Activated naive CD4-positive, alpha-beta T cell (primary cell): ENCODE results near the gene FBF1.

Experiments
- DNase-seq, 4 experiments: peaks; one replicate each; lab custom pipeline; 2025; lab: John Stamatoyannopoulos, UW

Gene FBF1

DNA sequence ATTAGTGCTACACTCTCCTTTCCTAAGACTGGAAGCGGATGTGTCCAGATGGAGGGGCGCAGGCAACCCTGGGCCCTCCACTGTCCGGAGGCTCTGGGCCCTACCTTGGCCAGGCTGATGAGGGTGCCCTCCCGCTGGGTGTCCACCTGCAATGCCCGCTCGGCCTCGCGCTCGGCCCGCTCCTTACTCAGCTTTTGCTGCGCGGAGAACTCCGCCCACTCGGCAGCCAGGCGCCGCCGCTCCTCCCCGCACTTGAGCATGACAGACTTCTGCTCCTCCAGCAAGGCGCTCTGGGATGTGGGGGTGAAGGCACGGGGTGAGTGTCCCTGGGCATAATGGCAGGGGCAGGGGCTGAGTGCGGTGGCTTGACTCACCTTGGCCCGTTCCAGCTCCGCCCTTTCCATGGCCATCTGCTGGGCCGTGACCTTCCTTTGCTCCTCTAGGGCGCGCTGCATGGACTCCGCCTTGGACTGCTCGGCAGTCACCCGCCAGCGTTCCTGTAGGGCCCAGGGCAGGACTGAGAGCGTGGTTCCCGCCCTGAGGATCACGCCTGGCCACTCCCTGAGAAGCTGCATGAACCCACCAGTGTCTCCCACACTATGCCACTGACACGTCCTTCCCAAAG lies 26.1 kb downstream of the FBF1 start:
- DNase-seq = no peak

GRCh38 chr17:75913537-75914210 lies 27.2 kb downstream of the FBF1 start:
- DNase-seq = no peak

- no peak for DNase-seq
Measured at GRCh38 chr17:75910699-75911098, 30.1 kb downstream of the FBF1 start.

GRCh38 chr17:75909812-75910274 lies 31.0 kb downstream of the FBF1 start:
- no peak for DNase-seq

- DNase-seq = no peak
Measured at GRCh38 chr17:75909051-75909811, 31.6 kb downstream of the FBF1 start.

DNA sequence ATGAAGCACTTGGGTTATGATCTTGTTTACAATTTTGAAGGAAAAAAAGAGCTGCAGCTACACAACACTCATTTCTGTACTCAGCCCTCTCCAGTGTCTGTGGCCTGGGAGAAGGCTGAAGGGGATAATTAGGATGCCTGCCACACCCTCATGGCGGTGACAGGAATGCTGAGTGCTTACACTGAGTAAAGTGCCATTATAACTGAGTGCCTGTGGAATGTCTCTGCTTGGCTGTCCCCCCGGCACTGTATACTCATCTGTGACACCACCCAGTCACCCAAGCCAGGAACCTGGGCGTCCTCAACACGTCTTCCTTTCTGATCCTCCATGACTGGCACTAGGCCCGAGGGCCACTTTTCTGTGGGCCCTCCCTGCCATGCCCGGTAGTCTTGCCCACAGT lies 32.6 kb downstream of the FBF1 start:
- no peak for DNase-seq

GRCh38 chr17:75906143-75906884 lies 34.5 kb downstream of the FBF1 start:
- no peak for DNase-seq

DNA sequence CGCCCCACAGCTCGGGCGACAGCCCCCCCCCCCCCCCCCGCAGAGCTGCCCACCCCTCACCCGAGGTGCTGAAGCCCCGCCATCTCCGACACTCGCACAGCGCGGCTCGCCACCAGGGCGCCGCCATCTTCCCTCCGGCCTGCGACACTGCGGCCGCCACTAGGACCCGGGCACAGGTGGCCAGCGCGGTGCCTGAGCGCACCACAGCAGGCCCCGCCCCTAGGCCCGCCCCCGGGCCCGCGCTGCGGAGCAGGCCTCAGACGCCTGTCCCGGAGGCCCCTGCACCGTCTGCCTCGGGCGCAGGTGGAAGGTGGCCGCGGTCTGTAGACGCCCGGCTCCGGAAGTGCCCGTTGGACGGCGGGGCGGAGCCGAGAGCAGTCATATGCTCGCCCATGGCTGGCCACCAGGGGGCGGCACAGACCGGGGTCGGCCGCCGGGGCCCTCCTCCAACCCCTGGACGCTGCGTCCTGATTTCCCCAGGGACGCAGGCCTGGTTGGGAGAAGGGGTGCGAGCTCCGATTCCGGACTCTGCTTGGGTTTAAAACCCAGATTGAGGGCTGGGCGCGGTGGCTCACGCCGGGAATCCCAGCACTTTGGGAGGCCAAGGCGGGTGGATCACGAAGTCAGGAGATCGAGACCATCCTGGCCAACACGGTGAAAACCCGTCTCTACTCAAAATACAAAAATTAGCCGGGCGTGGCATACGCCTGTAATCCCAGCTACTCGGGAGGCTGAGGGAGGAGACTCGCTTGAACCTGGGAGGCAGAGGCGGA lies 35.9 kb downstream of the FBF1 start, which contains the start of gene MRPL38:
MRPL38 (minus strand) TSS at position 136 of the 773 bp plus-strand sequence; CDS start at position 127, 9 bp downstream.
- peak; percentile 87 to 92 (median 90) for DNase-seq

DNA sequence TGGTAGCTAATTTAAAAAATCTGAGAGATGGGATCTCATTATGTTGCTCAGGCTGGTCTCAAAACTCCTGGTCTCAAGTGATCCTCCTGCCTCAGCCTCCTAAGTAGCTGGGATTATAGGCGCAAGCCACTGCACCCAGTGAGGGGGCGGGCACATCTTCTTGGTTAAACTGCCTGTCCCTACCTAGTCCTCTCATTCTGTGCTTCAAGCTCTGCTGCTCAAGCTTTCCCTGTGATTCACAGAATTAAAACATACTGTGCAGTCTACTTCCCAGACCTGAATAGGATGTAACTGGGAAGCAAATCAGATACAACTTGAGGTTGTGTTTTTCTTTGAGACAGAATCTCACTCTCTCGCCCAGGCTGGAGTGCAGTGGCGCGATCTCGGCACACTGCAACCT lies 38.4 kb downstream of the FBF1 start:
- no peak for DNase-seq

DNA sequence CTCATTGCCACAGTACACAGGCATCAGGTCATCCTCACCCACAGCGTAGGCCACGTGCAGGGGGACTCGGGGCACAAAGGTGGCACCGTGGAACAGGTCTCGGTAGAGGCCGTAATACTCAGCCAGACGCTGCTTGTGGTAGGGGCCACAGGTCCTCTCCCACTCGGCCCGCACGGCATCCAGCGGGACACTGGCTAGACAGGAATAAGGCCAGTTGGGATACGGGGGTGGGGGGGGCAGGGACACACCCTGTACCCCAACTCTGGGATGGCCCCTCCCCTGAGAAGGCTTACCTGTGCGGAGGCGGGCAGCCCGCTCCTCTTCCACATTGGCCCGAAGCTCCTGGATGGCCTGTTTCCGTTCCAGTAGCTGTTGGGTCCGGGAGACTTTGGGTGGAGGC lies 39.1 kb downstream of the FBF1 start:
- DNase-seq = no peak

DNA sequence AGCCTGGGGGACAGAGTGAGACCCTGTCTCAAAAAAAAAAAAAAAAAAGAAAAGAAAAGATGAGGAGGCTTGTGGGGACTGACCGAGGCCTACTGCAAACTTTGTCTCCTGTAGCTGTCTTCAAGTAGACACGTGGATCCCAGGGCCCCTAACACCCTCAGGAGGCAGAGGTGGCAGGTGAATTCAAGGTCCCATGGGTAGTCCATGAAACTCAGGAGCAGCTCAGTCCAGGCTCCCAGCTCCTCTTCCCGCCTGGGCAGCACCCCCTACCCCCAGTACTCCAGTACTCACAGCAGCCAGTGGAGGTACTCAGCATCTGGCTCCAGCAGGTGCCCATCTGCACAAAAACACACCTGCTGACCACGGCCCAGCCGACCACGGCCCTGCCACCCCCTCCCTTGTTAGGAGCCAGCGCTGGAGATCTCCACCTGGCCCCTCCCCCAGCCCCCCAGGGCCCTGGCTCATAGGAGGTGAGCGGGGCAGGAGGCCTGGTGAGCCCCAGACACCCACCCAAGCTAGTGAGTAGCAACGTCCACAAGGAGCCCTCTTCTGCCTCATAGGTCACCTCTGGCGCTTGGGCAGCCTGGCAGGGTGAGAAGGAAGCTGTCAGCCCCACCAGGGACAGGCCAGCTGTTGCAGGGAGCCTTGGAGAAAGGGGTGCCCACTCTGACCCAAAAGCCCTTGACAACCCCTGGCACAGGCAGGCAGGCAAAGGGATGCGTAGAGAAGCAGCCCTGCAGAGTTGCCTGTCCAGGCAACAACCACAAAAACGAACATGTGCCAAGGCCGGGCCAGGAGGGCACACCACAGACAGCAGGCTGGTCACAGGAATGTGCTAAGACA lies 39.9 kb downstream of the FBF1 start:
- DNase-seq = no peak

GRCh38 chr17:75899767-75900468 lies 40.9 kb downstream of the FBF1 start:
- no peak for DNase-seq

DNA sequence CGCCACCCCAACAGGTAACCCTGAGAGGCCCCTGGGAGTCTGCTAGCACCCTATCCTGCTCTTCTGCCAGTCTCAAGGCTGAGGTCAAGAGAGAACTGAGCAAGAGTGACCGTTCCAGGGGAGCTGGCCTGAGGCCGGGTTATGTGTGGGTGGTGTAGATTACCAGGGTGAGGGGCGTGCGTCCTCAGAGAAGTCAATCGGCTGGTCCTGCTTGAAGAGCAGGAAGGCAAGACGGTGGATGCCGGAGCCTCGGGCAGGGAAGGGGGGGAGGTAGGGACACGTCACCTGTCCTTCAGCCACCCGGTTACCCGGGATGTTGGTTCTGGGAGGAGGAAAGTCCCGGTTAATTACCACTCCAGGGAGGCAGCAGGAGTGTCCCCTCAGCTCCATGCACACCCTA lies 41.5 kb downstream of the FBF1 start:
- no peak for DNase-seq

GRCh38 chr17:75898791-75899190 lies 42.1 kb downstream of the FBF1 start:
- no peak for DNase-seq

DNA sequence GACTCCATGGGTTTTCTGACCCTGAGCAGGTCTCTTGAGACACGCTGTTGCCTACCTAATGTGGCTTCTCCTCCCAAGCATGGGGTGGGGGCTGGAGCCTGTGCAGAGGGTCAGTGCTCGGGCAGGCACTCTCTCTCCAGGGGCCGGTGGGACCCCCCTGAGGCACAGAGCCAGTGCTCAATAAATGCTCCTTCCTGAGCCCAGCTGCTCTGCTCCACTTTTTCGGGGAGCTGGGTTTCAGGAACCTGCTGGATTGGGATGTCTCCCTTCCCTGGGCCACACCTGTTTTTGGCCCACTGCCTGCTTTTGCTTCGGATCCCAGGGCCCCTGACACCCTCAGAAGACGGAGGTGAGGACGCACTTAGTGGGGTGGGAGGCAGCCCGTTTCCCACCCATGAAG lies 42.8 kb downstream of the FBF1 start:
- no peak for DNase-seq

DNA sequence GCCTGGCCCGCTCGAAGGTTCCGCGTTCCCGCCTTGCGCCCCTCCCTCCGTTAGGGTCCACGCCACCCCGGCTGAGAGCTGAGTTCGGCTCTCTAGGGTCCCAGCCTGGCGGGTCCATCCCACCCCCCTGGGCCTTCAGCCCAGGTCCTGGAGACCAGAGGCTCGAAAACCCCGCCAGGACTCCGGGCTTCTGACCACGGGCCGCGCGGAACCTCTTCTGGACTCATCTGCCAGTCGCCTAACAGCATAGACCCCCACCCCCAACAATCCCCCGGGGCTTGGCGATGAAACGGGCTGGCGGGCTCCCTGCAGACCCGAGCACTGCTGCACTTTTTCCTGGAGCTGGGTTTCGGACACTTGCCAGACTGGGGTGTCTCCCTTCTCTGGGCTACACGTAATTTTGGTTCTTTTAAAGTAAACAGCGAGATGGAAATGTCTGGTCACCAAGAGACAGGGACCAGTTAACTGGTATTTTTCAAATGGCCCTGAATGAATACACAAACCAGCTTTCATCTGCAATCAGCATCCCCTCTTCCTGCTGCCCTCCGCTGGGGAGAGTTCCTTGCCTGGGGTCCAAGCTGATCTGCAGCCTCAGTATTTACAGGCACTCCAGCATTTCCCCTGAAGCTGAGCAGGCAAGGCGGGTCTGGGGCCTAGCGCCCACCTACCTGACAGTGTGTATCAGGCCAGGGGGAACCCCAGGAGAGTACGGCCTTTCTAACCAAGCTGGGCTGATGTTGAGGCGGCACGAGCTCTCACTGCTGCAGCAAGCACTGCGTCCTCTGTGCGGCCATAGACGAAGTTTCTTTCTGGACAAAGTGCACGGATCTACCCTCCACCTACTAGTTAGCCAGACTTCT lies 43.5 kb downstream of the FBF1 start:
- DNase-seq = no peak

DNA sequence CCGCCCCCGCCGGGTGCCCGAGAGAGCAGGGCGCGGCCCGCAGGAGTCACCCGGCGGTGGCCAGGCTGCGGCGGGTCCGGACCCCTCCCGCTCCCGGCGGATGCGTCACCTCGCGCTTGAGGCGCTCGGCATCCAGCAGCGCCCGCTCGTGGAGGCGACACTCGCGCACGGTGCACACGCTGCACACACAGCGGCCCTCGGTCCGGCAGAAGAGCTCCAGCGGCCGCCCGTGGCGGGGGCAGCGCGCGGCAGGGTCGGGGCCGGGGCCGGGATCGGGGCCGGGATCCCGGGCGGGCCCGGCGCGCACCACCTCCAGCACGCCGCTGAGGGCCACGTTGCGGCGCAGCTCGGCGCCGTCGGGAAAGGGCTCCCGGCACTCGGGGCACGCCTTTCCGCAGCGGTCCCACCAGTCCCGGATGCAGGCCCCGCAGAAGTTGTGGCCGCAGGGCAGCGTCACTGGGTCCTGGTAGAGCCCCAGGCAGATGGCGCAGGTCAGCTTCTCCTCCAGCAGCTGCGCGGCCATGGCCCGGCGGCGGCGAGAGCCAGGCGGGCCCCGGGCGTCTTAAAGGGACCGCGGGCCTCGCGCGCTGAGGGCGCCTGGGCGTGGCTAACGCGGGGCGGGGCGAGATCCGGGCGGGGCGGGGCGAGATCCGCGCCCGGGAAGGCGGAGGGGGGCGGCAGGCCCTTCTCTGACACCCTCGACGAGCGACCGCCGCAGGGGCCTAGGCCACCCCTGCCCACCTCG lies 44.3 kb downstream of the FBF1 start, which contains the start of gene TRIM65:
TRIM65 (minus strand) TSS at position 537 of the 745 bp plus-strand sequence; CDS start at position 523, 14 bp downstream.
- peak; percentile 53 to 70 (median 57) for DNase-seq
